NCI-H1436 treated with DMSO at 0.1 percent for 48 hours (cell line): ENCODE data around the gene FBXL3.

ENCODE experiments used
- DNase-seq: peaks from one replicate; lab custom pipeline; 2025; lab: John Stamatoyannopoulos, UW

FBXL3 gene, protein sequence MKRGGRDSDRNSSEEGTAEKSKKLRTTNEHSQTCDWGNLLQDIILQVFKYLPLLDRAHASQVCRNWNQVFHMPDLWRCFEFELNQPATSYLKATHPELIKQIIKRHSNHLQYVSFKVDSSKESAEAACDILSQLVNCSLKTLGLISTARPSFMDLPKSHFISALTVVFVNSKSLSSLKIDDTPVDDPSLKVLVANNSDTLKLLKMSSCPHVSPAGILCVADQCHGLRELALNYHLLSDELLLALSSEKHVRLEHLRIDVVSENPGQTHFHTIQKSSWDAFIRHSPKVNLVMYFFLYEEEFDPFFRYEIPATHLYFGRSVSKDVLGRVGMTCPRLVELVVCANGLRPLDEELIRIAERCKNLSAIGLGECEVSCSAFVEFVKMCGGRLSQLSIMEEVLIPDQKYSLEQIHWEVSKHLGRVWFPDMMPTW

DNA sequence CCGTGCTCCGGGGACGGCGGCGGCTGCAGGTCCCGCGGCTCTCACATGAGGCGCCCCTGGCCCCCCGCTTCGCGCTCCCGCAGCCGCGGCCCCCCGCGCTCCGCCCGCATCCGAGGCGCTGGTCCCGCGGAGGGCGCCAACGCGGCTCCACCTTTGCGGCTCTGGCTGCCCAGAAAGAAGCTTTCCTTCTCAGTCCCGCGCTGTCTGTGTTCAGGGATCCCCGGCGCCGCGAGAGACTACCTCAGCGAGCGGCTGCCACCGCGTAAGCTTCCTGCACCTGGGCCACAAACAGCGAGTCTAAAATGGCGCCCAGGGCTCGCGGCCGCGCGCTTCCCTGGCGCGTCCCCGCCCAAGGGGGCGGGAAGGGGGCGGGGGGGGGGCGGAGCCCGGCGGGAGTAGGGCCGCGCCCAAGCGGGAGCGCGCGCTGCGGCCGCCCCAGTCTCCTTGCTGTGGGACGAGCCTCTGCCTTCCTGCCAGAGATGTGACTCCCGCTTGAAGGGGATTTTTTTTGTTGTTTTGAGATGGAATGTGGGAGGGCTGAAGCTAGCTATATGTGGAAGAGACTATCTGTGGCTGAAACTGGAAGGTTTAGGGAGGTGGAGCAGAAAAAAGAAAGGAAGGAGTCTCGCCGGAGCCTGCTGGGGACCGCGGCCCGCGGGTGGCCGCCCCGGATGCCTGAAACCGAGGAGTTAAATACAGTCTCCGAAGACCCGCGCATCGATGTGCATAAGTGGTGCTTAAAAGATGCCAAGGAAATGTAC, at the start of gene FBXL3:
Gene FBXL3, minus strand, starts transcription at position 299 of the 761 bp plus-strand sequence. CDS start 5,299 bp downstream, outside the sequence.
- peak; percentile 41 for DNase-seq

DNA sequence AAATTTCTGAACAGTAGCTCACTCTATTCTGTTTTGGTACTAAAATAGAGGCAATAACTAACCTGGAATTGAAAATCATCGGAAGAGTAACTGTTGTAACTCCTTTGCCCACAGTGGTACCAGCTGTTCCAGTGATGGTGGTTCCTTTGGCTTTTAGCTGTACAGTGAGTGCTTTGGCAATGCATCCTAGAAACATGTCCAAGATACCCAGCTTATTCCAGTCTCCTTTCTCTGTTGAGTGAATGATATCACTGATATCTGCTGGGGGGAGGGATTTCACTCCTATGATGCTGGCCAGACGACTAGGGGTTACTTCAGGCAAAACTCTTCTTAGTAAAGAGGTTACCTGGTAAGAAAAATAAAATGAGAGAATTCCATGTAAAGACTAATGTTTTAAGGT, 40.6 kb upstream of the FBXL3 start:
- no peak for DNase-seq

DNA sequence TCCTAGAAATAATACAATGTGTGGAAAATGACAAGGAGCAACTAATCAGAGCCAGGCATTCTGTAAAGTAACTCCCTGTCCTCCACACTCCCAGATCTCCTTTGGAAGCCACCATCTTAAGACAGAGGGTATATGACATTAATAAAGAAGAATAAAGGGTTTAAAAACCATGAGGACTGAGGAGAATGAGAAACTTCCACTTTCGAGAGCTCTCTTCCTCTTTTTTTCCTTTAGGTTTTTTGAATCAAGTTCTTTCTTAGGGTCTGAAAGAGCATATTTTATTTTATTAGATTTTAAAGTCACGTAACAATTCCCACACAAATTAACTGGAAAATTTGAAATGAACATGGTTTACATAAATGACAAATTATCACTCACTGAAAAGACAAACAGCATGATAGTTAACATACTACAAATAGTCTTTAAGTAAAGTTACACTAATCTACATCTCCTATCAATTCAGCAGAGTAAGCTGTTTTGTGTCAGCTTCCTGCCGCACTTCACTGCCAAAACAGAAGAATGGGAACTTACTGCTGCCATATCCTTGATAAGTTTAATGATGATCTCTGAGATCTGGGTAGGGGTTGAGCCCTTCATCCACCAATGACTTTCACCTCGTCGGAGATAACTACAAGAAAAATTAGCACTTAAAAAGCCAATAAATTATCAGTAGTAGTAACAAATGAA, 38.6 kb upstream of the FBXL3 start:
- no peak for DNase-seq

DNA sequence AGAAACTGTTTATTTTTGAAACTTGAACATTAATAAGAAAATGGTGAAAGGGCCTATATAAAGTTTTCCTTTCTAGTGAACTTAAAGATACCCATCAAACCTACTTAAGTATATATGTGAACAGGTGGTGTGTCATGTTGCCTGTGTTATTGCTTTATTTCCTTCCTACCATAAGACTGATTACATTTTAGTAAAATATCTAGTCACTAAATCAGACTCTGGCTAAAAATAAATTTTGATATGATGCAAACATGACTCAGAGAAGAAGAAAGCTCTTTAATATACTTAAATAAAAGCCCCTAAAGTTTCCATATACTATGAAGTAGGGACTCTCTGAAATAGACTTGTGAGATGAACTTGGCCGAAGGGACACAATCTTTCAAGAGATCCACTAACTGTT, 35.1 kb upstream of the FBXL3 start:
- DNase-seq, result no peak

DNA sequence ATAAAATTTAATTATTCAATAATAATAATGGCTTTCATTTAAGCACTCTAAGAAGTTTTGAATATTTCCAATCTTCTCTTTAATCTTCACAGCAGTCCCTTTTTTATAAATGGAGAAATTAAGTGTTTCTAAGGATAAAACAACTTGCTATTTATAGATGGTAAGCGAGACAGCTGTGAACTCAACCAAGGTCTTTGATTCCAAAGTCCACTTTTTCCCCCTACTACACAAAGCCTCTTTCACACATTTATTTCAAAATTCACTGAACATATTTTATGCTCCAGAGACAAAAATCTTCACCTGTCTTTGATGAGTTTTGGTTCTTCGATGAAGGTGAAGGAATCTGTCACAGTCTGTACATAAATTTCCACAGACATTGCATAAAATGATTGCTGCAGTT, 34.4 kb upstream of the FBXL3 start:
- DNase-seq, result no peak

DNA sequence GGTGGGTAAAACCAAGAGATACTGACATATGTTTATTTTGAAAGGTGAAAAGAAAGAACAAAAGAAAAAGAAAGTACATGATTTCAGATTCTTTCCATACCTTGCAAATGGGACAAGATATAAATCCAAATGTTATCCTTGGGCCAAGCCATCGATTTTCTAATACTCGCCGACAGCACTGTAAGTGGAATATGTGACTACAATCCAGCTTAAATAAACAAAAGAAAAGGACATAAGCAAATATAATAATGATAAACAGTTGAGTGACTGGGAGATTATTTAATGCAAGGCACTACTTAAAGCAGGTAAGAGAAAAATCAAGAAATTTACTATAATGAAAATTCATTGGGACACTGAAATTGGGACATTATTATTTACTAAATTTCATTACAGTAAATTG, 29.9 kb upstream of the FBXL3 start:
- no peak for DNase-seq

DNA sequence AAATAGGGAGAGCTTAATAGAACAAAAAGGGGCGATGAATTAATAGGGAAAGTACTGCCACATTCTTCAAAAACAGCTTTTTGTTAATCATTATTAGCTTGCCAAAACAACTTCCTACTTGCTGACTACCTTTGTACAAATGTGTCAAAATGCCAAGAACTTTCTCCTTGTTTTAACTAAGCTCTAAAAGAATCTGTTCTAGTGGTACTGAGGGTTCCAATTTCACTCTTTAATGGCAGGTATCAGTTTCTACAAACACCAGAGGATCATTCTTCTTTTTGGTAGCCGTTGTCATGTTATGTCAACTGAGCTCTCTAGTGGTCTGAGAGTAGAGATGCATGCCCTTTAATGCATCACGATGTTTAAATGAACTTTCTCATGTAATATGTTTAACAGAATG, 29.4 kb upstream of the FBXL3 start:
- DNase-seq, result no peak

DNA sequence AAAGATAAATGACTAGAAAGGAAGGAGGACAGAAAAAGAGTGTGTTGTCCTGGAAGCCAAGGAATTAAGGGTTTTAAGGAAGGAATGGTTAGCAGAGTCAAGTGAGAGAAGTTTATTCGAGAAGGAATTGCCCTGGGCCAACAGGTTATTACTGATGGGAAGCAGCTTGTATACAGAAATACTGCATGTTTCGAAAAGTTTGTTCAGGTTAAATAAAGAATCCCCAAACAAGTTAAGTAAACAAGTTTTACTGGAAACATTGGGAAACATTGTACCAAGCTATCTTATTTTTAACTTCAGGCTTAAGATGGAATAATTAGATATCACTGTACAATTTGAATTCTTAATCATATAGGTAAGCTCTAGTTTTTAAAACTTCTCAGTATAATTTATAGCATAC, 28.2 kb upstream of the FBXL3 start:
- no peak for DNase-seq

DNA sequence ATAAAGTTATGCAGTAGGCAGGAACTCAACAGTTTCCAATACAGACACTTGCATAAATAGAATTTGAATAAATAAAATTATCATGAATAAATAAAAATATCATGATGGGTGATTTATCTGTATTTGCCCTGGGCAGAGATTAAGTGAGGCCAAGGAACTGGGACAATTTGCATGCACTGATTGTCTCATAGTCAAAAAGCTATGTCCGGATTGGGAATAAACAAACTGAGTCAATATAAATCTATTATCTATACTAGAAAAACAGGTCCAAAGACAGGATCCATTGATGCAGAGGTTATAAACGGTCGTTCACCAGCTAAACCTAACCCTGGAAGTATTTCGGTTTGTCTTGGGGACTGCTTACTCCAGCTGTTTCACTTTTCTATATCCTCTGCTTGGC, 26.2 kb upstream of the FBXL3 start:
- DNase-seq, result no peak

DNA sequence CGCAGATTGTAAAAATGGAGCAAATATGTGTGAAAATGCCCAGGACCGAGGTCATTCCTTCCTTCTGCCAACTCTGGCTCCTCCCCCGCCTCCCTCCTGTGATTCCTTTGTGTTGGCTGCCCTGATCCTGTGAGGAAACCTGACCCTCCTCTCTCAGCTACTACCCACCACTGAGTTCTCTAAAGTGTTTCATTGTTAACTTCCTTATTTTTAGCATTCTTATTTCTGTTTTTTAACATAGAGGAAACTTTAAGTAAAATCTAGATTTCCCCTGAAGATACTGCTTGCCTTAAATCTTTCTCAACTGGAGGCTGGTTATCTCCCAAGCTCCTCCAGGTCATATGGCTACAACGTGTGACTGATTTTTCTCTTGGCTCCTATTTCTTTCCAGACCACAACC, 21.7 kb upstream of the FBXL3 start:
- DNase-seq, result no peak

DNA sequence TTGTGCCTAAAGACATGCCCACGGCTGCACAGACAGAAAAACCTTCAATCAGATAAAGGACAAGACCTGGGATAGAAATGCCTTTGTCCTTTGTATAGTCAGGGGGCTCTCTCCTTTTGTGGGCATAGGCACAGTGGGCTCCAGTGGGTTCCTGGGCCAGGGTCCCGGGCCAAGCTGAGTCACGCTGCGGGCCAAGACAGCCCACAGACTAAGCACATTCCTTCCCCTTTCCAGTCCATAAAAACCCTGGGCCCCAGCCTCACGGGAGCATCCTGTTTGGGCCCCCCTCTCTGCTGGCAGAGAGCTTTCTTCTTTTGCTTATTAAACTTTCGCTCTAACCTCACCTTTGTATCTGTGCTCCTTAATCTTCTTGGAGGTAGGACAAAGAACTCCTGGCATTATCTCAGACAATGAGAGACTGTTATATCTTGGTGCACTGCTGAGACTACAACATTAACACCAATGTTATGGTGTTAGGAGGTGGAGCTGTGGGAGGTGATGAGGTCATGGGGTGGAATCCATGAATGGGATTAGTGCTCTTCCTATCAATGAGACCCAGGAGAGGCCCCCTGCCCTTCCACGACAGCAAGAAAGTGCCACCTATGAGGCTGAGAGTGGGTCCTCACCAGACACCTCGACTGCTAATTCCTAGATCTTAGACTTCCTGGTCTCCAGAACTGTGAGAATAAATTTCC, 20.8 kb upstream of the FBXL3 start:
- no peak for DNase-seq

DNA sequence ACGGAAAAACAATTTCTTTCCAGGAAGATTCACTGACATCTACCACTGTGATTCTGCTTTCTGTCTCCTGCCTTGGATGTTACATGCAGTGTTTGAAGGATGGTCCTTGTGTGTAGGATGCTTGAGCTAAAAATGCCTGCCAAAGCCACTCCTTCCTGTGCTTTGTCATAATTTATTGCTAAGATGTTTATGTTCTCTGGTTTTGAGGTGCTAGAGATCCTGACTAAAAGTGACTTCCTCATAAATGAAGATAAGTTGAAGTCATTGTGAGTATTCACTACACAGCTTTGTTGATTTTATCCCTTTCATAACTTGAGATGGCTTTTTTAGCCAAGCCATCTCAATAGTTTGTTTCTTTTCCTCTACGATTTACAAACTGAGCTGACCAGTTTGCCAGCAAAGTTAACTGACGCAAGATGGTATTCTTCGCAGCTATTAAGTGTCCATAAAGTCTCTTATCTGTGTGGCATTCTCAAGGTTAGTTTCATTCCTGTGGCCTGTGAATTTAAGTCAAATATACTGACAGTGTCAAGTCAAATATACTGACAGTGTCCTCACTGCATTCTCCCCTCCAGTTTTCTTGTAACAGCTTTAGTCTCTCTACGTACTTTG, 15.7 kb upstream of the FBXL3 start:
- no peak for DNase-seq

DNA sequence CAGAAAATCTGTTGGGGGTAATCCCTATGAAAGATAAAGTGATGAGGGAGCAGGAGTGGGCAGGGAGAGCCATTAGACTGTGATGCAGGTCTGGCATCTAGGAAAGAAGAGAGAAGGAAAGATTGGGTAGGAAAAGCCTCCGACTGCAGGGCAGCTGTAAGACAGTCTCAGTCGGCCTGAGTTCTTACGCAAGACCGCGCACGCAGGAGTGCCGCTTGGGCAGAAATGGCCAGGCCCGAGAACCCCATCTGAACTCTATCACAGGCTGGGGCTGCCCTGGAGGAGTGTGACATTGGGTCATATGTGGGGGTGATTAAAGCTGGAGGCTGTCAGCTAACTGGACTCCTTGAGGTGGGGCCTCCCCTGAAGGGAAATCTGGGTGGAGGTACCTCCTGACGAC, 13.9 kb upstream of the FBXL3 start:
- no peak for DNase-seq

DNA sequence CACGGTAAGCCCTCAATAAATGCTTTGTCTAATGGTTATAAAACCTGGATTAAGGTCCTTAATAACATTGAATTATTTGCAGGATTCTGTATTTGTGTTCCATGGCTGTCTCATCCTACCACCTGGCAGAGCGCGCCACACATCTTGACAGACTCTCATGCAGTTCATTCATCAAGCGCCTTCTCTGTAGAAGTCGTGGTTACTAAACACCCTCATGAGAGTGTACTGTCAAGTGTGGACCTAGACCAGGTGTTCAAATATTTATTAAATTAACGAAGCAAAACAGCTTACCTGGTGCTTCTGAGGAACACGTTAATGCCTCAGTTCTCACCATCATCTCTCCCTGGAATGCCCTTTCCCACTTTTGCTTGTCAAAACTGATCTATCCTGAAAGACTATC, 13.1 kb upstream of the FBXL3 start:
- no peak for DNase-seq

DNA sequence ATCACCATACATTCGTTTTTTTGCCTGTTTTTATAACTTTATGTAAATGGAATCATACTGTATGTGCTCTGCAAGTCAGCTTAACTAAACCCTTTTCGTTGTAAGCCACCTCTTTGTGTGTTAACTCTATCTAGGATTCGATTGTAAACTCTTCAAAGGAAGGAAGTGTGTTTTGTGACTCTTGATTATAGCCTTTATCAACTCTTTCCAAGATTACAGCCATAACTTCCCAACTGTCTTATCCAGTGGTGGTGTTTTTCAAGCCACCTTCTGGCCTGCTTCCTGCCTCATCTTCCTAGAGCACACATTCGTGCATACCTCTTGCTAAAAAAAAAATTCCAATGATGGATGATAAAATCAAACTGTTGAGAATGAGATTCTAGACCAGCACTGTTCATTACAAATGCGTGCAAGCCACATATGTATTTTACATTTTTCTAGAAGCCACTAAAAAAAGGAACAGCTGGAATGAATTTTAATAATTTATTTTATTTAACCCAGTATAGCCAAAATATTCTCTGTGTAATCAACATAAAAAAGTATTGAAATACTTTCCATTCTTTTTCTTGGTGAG, 12.0 kb upstream of the FBXL3 start:
- no peak for DNase-seq

DNA sequence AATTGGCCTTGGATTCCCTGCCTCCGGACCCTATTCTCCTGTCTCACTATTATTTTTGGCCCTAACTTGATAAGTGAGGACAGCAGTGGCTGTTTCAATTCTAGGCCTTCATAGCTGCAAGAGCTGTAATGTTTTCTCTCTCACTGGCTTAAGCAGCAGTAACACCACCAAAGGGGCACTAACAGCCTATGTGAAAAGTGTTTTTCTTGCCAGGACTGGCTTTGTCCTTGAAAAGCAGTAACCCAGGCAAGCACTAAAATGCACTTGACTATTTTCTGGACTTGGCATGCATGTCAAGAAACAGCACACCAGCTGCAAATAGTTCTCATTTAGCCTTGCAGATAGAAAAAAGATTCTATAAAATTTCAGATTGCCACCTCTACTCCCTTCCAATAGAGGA, 9.3 kb upstream of the FBXL3 start:
- no peak for DNase-seq

DNA sequence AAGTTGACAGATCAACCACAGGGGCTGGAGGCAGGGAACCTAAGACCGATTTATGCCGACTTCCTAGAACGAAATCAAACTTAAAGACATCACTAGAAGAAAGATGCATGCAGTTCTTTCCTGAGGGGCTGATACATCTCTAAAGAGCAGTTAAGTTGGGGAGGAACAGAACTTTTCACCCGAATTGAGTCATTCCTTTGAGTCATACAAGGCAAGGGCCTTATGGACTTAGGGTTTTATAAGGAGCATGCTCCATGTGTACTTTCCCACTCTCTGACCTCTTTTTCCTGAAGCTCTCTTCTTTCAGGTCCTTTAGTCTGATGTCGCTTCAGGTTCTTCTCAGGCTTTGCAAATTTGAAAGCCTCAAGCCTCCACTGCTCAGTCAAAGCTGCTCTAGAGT, 7.9 kb upstream of the FBXL3 start:
- no peak for DNase-seq

DNA sequence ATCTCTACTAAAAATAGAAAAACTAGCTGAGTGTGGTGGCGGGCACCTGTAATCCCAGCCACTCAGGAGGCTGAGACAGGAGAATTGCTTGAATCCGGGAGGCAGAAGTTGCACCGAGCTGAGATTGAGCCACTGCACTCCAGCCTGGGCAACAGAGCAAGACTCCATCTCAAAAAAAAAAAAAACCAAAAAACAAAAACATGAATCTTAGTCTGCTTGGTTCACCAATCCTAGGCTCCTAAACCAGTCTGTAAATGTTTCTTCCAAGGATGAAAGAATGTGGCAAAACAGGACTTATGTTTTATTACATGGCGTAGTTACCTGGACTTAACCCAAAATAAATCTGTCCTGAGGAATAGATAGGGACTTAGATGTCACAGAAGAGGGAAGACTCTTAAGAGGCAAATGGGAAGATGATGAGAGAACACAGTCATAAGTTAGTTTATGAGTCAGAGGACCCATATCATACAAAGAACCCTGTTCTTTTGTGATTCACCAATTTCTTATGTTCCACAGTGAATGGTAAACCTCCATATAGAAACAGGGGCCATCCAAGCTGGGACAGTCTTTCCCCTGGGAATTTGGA, 6.9 kb upstream of the FBXL3 start:
- no peak for DNase-seq

DNA sequence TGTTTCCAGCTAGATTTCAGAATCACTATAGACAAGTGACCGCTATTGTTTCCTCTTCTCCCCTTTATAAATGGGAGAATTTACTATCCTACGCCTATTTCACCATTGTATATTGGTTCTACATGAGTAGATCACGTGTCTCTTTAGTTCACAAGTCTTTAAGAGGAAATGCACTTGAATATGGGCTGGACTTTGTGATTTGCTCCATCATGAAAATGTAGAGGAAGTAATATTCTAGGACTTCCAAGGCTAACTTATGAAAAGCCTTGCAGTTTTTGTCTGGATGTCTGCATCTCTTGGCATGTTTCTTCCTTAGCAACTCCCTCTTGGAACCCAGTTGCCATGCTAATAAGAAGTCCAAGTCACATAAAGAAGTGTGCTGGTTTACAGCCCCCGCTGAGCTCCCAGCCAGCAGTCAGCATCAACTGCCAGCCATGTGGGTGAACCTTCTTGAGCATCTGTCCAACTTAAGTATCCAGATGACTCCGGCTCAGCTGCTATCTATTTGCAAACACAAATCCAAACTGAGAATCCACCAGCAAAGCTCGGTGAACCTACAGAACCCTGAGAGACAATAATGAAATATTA, 4.8 kb upstream of the FBXL3 start:
- no peak for DNase-seq

DNA sequence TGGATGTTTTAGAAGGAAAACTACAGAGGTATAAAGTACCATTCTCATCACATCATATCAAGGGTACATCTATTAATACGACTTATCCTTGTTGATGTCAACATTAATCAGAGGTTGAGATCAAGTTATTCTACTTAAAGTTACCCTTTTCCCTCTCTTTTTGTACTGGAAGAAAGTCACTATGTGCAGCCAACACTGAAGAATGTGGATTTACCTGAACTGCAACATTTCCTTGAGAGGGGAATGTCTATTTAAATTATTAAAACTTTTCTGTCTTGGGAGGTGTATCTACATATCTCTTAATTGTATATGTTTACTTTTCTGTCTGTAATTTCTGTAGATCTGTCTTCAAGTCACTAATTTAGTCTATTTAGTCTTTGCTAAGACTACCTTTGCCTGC, 2.5 kb upstream of the FBXL3 start:
- DNase-seq, result no peak

DNA sequence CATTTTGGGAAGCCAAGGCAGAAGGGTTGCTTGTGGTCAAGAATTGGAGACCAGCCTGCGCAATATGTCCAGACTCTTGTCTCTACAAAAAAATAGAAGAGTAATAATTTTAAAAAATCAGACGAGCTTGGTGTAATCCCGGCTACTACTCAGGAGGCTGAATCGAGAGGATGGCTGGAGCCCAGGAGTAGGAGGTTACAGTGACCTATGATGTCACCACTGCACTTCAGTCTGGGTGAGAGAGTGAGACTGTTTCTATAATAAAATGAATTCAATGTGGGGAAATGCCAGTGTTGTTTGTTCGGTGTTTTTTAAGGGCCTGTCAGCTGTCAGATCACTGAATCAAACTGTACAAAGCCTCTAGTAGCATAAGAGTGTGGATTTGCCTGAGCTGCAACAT, 1.2 kb upstream of the FBXL3 start:
- no peak for DNase-seq
